IPS-20b (cell line): ENCODE results near the gene OTUD4.
"Not testable (repeated sequence)": the region's sequence is repeated elsewhere in the genome, so short reads cannot be mapped to it uniquely, and the experiment has no call there.

ENCODE experiments used
- H3K27ac ChIP-seq: one replicate; pipeline ENCODE4 v1.5.1; 2013; ENCODE audit warnings: low read length
- H3K27me3 ChIP-seq: 2 replicates; pipeline ENCODE4 v1.6.1; 2013; ENCODE audit warnings: mild to moderate bottlenecking, low read length, inconsistent platforms; ENCODE audit not compliant: insufficient read depth
- H3K36me3 ChIP-seq: 2 replicates; pipeline ENCODE4 v1.6.1; 2013; ENCODE audit warnings: low read depth, mild to moderate bottlenecking, inconsistent platforms, low read length, moderate library complexity; ENCODE audit not compliant: insufficient read depth
- H3K4me1 ChIP-seq: 2 replicates; pipeline ENCODE4 v1.6.1; 2013; ENCODE audit warnings: mild to moderate bottlenecking, control low read depth, inconsistent platforms, low read length, moderate library complexity; ENCODE audit not compliant: insufficient read depth
- H3K4me3 ChIP-seq: 2 replicates; pipeline ENCODE4 v1.5.1; 2013; ENCODE audit warnings: mild to moderate bottlenecking, low read length, inconsistent platforms
- H3K9ac ChIP-seq: 2 replicates; pipeline ENCODE4 v1.6.1; 2013; ENCODE audit warnings: low read depth, mild to moderate bottlenecking, inconsistent platforms, low read length, moderate library complexity
- H3K9me3 ChIP-seq: 2 replicates; pipeline ENCODE4 v1.6.1; 2013; ENCODE audit warnings: mild to moderate bottlenecking, low read depth, low read length, inconsistent platforms; ENCODE audit not compliant: insufficient read depth

OTUD4 gene

GRCh38 chr4:145180298-145181090 is at the start of gene OTUD4:
Gene OTUD4, minus strand, starts transcription at chr4:145180589. Its CDS starts 616 bp downstream, at chr4:145179973.
- no peaks in the 10 kb centered on the region for H3K36me3 ChIP-seq
- peak within 1 kb of the TSS; percentile 85 for H3K9ac ChIP-seq

GRCh38 chr4:145223228-145223627 is 42.8 kb upstream of the OTUD4 start:
- H3K9me3 ChIP-seq, H3K36me3 ChIP-seq, H3K9ac ChIP-seq, H3K4me1 ChIP-seq, H3K4me3 ChIP-seq, H3K27me3 ChIP-seq, H3K27ac ChIP-seq: not testable (repeated sequence)

More at GRCh38 chr4:145180298-145181090, at the start of gene OTUD4:
- H3K4me1 ChIP-seq: peaks cover 24% of the 10 kb centered on the region
- H3K9me3 ChIP-seq: no peaks in the 10 kb centered on the region
- H3K27ac ChIP-seq: peak within 1 kb of the TSS; percentile 37
- no peaks in the 10 kb centered on the region for H3K27me3 ChIP-seq
- peak within 1 kb of the TSS; percentile 95 for H3K4me3 ChIP-seq

- not testable (repeated sequence) for H3K9ac ChIP-seq, H3K36me3 ChIP-seq, H3K27me3 ChIP-seq, H3K27ac ChIP-seq, H3K4me3 ChIP-seq, H3K9me3 ChIP-seq
- peaks cover 14% of the 10 kb centered on the region; the same call in 1 of the 2 replicates for H3K4me1 ChIP-seq
Observed at GRCh38 chr4:145221529-145221928, 41.1 kb upstream of the OTUD4 start.

- Histone ChIP-seq H3K4me3 (no peak overlapping the region), H3K9me3 (no peaks in the 10 kb centered on the region), H3K4me1 (peaks cover 14% of the 10 kb centered on the region; the same call in 1 of the 2 replicates), H3K27me3 (no peaks in the 10 kb centered on the region), H3K36me3 (no peaks in the 10 kb centered on the region), H3K27ac (no peak overlapping the region), H3K9ac (no peak overlapping the region)
Observed at GRCh38 chr4:145219090-145219489, 38.7 kb upstream of the OTUD4 start.

GRCh38 chr4:145218251-145218650 is 37.9 kb upstream of the OTUD4 start:
- no peaks in the 10 kb centered on the region for H3K36me3 ChIP-seq
- H3K4me1 ChIP-seq: peaks cover 14% of the 10 kb centered on the region; the same call in 1 of the 2 replicates
- H3K9me3 ChIP-seq: no peaks in the 10 kb centered on the region
- no peak overlapping the region for H3K9ac ChIP-seq
- H3K4me3 ChIP-seq: no peak overlapping the region
- H3K27ac ChIP-seq: no peak overlapping the region
- H3K27me3 ChIP-seq: no peaks in the 10 kb centered on the region

- Histone ChIP-seq H3K36me3 (no peaks in the 10 kb centered on the region), H3K27me3 (no peaks in the 10 kb centered on the region), H3K9ac (no peak overlapping the region), H3K27ac (no peak overlapping the region), H3K9me3 (no peaks in the 10 kb centered on the region), H3K4me3 (peak overlapping the region; percentile 10; the same call in 1 of the 2 replicates), H3K4me1 (peaks cover 14% of the 10 kb centered on the region; the same call in 1 of the 2 replicates)
Observed at GRCh38 chr4:145217349-145217748, 37.0 kb upstream of the OTUD4 start.

- H3K4me3 ChIP-seq: no peak overlapping the region
- H3K27me3 ChIP-seq: no peaks in the 10 kb centered on the region
- H3K9me3 ChIP-seq: no peaks in the 10 kb centered on the region
- no peaks in the 10 kb centered on the region for H3K36me3 ChIP-seq
- no peak overlapping the region for H3K27ac ChIP-seq
- H3K4me1 ChIP-seq: peaks cover 14% of the 10 kb centered on the region; the same call in 1 of the 2 replicates
- no peak overlapping the region for H3K9ac ChIP-seq
Observed at GRCh38 chr4:145216535-145216934, 36.1 kb upstream of the OTUD4 start.

GRCh38 chr4:145213245-145213644 is 32.9 kb upstream of the OTUD4 start:
- Histone ChIP-seq H3K27ac (no peak overlapping the region), H3K36me3 (no peaks in the 10 kb centered on the region), H3K4me1 (peaks cover 11% of the 10 kb centered on the region; the same call in 1 of the 2 replicates), H3K9me3 (no peaks in the 10 kb centered on the region), H3K4me3 (no peak overlapping the region), H3K27me3 (no peaks in the 10 kb centered on the region), H3K9ac (no peak overlapping the region)

GRCh38 chr4:145207934-145208333 is 27.5 kb upstream of the OTUD4 start:
- Histone ChIP-seq H3K27ac (no peak overlapping the region), H3K36me3 (no peaks in the 10 kb centered on the region), H3K27me3 (no peaks in the 10 kb centered on the region), H3K4me3 (no peak overlapping the region), H3K9ac (no peak overlapping the region), H3K9me3 (no peaks in the 10 kb centered on the region), H3K4me1 (no peaks in the 10 kb centered on the region)

- no peaks in the 10 kb centered on the region for H3K27me3 ChIP-seq
- no peak overlapping the region for H3K4me3 ChIP-seq
- H3K27ac ChIP-seq: no peak overlapping the region
- H3K9me3 ChIP-seq: no peaks in the 10 kb centered on the region
- no peaks in the 10 kb centered on the region for H3K4me1 ChIP-seq
- H3K9ac ChIP-seq: no peak overlapping the region
- H3K36me3 ChIP-seq: no peaks in the 10 kb centered on the region
Observed at GRCh38 chr4:145203410-145203809, 23.0 kb upstream of the OTUD4 start.

- no peaks in the 10 kb centered on the region for H3K4me1 ChIP-seq
- no peak overlapping the region for H3K9ac ChIP-seq
- no peaks in the 10 kb centered on the region for H3K9me3 ChIP-seq
- no peak overlapping the region for H3K27ac ChIP-seq
- no peaks in the 10 kb centered on the region for H3K27me3 ChIP-seq
- no peak overlapping the region for H3K4me3 ChIP-seq
- no peaks in the 10 kb centered on the region for H3K36me3 ChIP-seq
Observed at GRCh38 chr4:145200366-145200765, 20.0 kb upstream of the OTUD4 start.

GRCh38 chr4:145199051-145199716 is 18.8 kb upstream of the OTUD4 start:
- Histone ChIP-seq H3K4me1 (no peaks in the 10 kb centered on the region), H3K9me3 (no peaks in the 10 kb centered on the region), H3K27me3 (no peaks in the 10 kb centered on the region), H3K27ac (no peak overlapping the region), H3K4me3 (no peak overlapping the region), H3K36me3 (no peaks in the 10 kb centered on the region), H3K9ac (no peak overlapping the region)
